NT2/D1 (cell line): ENCODE measurements around the gene TM2D3.

Experiments
- SUZ12 ChIP-seq: IDR thresholded peaks from 2 replicates; pipeline ENCODE4 v1.6.1; 2011; ENCODE audit not compliant: insufficient read length, insufficient read depth; ENCODE audit errors: extremely low read depth
- YY1 ChIP-seq: IDR thresholded peaks from 2 replicates; pipeline ENCODE4 v1.6.1; 2011; ENCODE audit not compliant: insufficient read length, insufficient read depth
- ZNF274 ChIP-seq: IDR thresholded peaks from 2 replicates; pipeline ENCODE4 v1.6.1; 2011; ENCODE audit warnings: mild to moderate bottlenecking, low read depth, low read length

DNA sequence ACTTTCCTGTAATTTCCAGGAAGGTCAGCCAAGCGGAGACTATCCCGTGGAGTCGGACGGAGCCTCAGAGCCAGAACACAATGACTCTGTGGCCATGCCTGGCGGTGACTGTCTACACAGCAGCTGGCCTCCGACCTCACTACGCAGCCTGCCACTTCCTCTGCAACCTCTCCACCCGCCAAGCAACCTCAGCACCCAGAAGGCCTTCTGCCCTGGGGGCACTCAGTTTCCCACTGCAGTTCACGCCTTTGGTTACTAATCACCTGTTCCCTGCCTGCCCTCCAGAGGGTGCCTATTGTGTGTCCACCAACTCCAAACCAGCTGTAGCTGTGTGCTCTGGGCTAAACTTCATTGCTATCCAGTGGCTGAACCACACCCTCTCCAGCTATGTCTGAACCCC lies 44.0 kb downstream of the TM2D3 start:
- TF ChIP-seq ZNF274 (no peak), YY1 (no peak), SUZ12 (no peak)
